LNCaP clone FGC (cell line): Measurements from ENCODE around the gene RBM5.

Source experiments
- DNase-seq: peaks from one replicate; pipeline ENCODE4 v3.0.0-alpha.2; 2011; ENCODE audit warnings: low read depth
- H3K4me3 ChIP-seq: 2 replicates; pipeline ENCODE4 v1.5.1; 2011; ENCODE audit warnings: mild to moderate bottlenecking, low read depth, low read length, control low read depth
- TF ChIP-seq, protein P1 (sequence below): IDR thresholded peaks from 2 replicates; pipeline ENCODE4 v1.5.1; 2012; ENCODE audit warnings: mild to moderate bottlenecking; ENCODE audit not compliant: control insufficient read depth, insufficient read depth; ENCODE audit errors: extremely low read depth

The RBM5 gene

DNA sequence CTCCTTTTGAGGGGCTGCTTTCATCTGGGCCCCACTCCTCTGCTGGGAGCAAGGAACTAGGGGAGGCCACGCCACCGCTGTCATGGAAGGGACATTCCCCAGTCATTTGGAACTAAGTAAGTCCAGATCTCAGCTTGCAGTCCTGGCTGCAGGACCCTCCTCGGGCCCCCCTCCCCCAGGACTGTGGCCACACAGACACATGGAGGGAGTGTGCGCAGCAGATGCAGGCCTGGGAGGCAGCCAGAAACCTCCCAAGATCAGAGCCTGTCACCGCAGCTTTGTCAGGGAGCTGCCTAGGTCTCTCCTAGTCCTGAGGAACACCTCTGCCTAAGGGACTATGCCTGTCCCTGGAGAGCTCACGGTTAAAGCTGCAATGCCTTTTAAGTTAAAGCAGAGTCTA lies 59.1 kb downstream of the RBM5 start:
- no peak overlapping the region for H3K4me3 ChIP-seq
- DNase-seq, result no peak
- TF ChIP-seq, protein P1, sequence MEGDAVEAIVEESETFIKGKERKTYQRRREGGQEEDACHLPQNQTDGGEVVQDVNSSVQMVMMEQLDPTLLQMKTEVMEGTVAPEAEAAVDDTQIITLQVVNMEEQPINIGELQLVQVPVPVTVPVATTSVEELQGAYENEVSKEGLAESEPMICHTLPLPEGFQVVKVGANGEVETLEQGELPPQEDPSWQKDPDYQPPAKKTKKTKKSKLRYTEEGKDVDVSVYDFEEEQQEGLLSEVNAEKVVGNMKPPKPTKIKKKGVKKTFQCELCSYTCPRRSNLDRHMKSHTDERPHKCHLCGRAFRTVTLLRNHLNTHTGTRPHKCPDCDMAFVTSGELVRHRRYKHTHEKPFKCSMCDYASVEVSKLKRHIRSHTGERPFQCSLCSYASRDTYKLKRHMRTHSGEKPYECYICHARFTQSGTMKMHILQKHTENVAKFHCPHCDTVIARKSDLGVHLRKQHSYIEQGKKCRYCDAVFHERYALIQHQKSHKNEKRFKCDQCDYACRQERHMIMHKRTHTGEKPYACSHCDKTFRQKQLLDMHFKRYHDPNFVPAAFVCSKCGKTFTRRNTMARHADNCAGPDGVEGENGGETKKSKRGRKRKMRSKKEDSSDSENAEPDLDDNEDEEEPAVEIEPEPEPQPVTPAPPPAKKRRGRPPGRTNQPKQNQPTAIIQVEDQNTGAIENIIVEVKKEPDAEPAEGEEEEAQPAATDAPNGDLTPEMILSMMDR, result no peak

DNA sequence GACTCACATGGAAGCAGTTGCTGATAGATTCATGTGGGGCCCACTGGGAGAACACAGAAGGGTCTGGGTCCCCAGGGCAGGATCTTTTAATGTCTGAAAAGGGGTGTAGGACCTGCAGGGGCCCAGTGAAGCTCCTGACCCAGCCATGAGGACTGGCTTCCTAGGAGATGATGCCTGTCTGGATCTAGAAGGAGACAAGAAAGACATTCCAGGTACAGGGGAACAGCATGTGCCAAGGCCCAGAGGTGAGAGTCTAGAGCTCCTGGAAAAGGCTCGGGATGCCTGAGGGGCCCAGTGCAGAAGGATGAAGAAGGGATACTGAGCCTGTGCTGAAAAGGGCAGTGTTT lies 61.7 kb downstream of the RBM5 start:
- TF ChIP-seq, protein P1, result no peak
- no peak overlapping the region for H3K4me3 ChIP-seq
- DNase-seq, result no peak

- no peak for DNase-seq
- TF ChIP-seq, protein P1, result no peak
- H3K4me3 ChIP-seq, result no peak overlapping the region
Observed at GRCh38 chr3:50150863-50151686, 62.4 kb downstream of the RBM5 start.

GRCh38 chr3:50151728-50152127 lies 63.0 kb downstream of the RBM5 start:
- no peak overlapping the region for H3K4me3 ChIP-seq
- DNase-seq, result no peak
- TF ChIP-seq, protein P1, result no peak

DNA sequence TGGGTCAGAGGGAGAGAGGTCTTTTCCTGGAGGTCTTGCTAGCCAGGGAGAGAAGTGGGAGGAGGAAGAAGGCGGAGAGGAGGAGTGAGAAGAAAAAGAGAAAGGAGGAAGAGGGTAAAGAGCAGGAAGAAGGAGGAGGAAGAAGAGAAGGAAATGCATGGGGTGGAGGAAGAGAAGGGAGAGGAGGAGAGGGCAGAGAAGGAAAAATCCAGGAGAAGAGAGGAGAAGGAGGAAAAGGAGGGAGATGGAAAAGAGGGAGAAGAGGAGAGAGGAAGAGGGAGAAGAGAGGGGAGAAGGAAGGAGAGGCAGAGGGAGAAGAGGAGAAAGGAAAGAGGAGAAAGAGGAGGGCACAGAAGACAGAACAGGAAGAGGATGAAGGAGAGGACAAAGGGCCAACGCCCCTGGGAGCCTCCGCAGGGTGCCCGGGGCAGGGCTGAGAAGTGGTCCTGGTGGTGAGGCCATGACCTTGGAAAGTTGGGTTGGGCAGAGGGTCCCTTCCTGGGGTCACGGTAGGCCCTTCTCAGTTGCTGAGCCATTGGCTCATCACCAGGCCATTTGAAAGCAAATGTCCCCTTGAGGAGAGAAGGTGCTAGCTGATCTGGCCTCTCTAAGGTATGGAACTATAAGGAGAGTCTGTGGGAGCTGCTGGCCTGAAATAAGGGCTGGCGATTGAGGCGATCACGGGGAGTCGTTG lies 65.2 kb downstream of the RBM5 start:
- DNase-seq, result no peak
- TF ChIP-seq, protein P1, result no peak
- peak overlapping the region; percentile 62; the same call in 1 of the 2 replicates for H3K4me3 ChIP-seq

DNA sequence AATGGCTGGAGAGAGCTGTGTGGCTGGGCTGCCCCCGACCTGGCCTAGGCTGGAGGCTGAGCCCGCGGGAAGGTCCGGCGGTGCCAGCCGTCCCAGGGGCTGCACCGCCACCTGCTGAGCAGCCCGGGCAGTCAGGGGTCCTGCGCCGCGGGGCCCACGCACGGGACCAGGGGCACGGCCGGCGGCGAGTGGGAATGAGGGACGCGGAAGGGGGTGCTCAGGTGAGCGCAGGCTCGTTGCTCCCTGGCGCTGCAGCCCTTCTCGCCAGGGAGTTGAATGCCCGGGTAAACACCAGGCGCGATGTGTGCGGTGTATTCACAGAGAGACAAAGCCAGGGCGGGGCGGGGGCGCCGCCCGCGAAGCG lies 65.7 kb downstream of the RBM5 start:
- TF ChIP-seq, protein P1, result no peak
- H3K4me3 ChIP-seq, result peak overlapping the region; percentile 62
- no peak for DNase-seq
